HFFc6 (cell line): ENCODE data around the gene RSL1D1. TPM values are rescaled to one million over a fixed set of nuclear protein-coding genes. Genes with fewer than 3 reads are reported as not detected.

Source experiments
- DNase-seq: peaks from one replicate; pipeline ENCODE4 v3.0.0-alpha.2; 2018
- H3K27ac Mint-ChIP-seq: 2 replicates; pipeline ENCODE4 v1.8.0; 2020; ENCODE audit warnings: mild to moderate bottlenecking, mixed read lengths
- H3K27me3 Mint-ChIP-seq: 2 replicates; pipeline ENCODE4 v1.8.0; 2021; ENCODE audit warnings: mild to moderate bottlenecking, moderate library complexity, mixed read lengths; ENCODE audit not compliant: insufficient read depth
- H3K36me3 Mint-ChIP-seq: 2 replicates; pipeline ENCODE4 v1.8.0; 2021; ENCODE audit warnings: low read depth, mixed read lengths
- H3K4me1 Mint-ChIP-seq: 2 replicates; pipeline ENCODE4 v1.8.0; 2020; ENCODE audit warnings: low read depth, mixed read lengths
- H3K4me3 Mint-ChIP-seq: 2 replicates; pipeline ENCODE4 v1.8.0; 2020; ENCODE audit warnings: mild to moderate bottlenecking, moderate library complexity, mixed read lengths
- H3K9me3 Mint-ChIP-seq: 2 replicates; pipeline ENCODE4 v1.8.0; 2020; ENCODE audit warnings: mild to moderate bottlenecking, mixed read lengths
- CTCF ChIP-seq: fragments of 200-600 bp; sonication (generic); IDR thresholded peaks from 2 replicates; pipeline ENCODE4 v1.5.0; 2021; ENCODE audit warnings: antibody characterized with exemption, mild to moderate bottlenecking
- total RNA-seq, 6 experiments: library from RNA; stranded (reverse); fragmentation: NEBNext Ultra II Directional; extraction: Animal tissue kit (Norgen Biotek cat#: 25700); gene quantifications; 2 replicates in 1 of 6; 3 replicates in 5 of 6; pipeline ENCODE4 v1.2.3, GENCODE V29; 2021

The RSL1D1 gene
- total RNA-seq, 6 experiments from 2014 or later, result 151 to 193 (median 168) TPM

DNA sequence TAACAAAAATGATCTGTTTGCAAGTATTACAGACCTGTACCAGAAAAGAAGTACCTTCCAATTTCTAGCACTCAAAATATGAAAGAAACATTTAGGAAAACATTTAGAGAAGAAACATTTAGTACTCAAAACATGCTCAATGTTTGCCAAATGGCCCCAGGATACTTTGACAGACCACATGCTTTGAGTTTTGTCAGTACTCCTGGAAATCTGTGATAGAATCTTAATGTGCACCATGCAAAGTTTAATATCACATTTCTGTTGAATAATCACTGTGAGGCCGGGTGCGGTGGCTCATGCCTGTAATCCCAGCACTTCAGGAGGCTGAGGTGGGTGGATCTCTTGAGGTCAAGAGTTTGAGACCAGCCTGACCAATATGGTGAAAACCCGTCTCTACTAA, 45.8 kb downstream of the RSL1D1 start:
- Mint-ChIP-seq H3K36me3 (no peaks in the 10 kb centered on the region), H3K27me3 (no peaks in the 10 kb centered on the region), H3K27ac (no peak overlapping the region), H3K4me3 (no peak overlapping the region), H3K9me3 (no peaks in the 10 kb centered on the region; the same call in 1 of the 2 replicates), H3K4me1 (peaks cover 26% of the 10 kb centered on the region)
- TF ChIP-seq CTCF, result no peak
- DNase-seq, result no peak

DNA sequence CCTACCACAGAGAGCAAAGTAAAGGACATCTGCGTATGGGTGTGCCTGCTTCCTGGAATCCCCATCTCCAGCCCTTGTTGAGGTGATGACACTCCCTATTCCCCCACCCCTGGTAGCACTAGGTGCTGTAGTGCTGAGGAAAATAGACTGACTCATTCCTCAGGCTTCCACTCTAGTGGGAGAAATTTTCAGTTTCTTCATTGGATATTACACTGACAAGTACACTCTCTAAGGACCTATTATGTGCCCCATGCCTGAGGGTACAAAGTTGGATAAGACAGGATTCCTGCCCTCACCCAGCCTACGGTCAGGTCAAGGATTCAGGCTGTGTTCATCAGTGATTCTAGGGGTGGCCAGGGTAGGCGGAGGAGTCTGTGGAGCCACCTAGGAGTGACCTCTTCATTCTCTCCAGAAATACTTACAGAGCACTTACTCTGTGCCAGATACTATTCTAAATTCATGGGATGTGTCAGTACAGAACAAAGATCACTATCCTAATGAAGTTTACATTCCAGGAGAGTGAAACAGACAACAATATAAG, 49.8 kb downstream of the RSL1D1 start:
- peak overlapping the region; percentile 79 for H3K27ac Mint-ChIP-seq
- peaks cover 47% of the 10 kb centered on the region for H3K4me1 Mint-ChIP-seq

DNA sequence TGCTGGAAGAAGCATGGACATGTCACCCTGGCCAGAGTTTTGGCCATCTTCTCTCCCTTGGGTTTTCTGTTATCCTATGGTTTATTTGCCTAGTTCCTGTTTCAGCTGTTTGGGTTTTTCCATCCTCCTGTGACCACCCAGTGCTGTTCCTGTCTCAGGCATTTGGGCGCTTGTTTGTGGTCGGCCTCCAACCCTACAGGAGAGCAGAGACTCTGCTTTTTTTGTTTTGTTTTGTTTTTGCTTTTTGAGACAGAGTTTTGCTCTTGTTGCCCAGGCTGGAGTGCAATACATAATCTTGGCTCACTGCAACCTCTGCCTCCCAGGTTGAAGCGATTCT, 51.0 kb downstream of the RSL1D1 start:
- DNase-seq, result no peak
- Mint-ChIP-seq H3K36me3 (peaks cover 36% of the 10 kb centered on the region), H3K9me3 (no peaks in the 10 kb centered on the region), H3K4me3 (peak overlapping the region; percentile 61), H3K4me1 (peaks cover 56% of the 10 kb centered on the region), H3K27ac (peak overlapping the region; percentile 62; the same call in 1 of the 2 replicates), H3K27me3 (peaks cover 6% of the 10 kb centered on the region)
- TF ChIP-seq CTCF, result no peak

More for the DNA sequence above, 49.8 kb downstream of the RSL1D1 start:
- peaks cover 27% of the 10 kb centered on the region for H3K36me3 Mint-ChIP-seq
- no peaks in the 10 kb centered on the region for H3K9me3 Mint-ChIP-seq
- no peak for TF ChIP-seq CTCF
- DNase-seq, result peak; percentile 79
- H3K4me3 Mint-ChIP-seq, result peak overlapping the region; percentile 44; the same call in 1 of the 2 replicates
- H3K27me3 Mint-ChIP-seq, result peaks cover 6% of the 10 kb centered on the region

DNA sequence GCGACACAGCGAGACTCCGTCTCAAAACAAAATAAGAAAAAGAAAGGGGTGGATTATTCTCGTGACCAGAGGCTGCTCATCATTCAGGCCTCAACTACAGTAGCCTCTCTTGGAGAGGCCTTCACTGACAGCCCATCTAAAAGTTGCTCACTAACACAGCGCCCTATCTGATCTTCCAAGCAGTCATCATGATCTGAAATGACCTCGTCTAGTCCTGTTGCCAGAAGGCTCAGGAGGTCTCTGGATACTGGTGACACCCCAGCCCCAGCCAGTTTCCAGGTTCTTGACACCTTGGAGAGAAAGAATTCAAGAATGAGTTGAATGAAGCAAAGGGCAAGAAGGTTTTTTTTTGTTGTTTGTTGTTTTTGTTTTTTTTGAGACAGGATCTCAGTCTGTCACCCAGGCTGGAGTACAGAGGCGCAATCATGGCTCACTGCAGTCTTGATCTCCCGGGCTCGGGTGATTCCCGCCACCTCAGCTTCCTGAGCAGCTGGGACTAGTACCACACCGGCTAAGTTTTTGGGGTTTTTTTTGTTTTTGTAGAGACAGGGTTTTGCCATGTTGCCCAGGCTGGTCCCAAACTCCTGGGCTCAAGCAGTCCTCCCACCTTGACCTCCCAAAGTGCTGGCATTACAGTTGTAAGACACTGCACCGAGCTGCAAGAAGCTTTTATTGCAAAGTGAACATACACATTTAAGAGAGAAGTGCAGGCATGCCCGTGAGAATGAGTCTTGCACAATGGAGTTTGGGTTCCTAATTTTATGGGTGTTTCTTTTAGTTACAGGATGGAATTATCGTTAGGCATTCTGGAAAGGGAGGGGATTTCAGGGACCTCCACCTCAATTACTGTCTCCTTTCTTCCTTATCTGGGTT, 51.6 kb downstream of the RSL1D1 start:
- no peak for DNase-seq
- Mint-ChIP-seq H3K4me3 (peak overlapping the region; percentile 61), H3K27ac (peak overlapping the region; percentile 62), H3K27me3 (peaks cover 6% of the 10 kb centered on the region), H3K4me1 (peaks cover 62% of the 10 kb centered on the region), H3K36me3 (peaks cover 42% of the 10 kb centered on the region), H3K9me3 (no peaks in the 10 kb centered on the region)
- no peak for TF ChIP-seq CTCF

GRCh38 chr16:11799017-11799381, 52.3 kb downstream of the RSL1D1 start:
- TF ChIP-seq CTCF, result no peak
- H3K36me3 Mint-ChIP-seq, result peaks cover 50% of the 10 kb centered on the region
- H3K27me3 Mint-ChIP-seq, result peaks cover 6% of the 10 kb centered on the region
- H3K4me1 Mint-ChIP-seq, result peaks cover 70% of the 10 kb centered on the region
- DNase-seq, result no peak
- H3K4me3 Mint-ChIP-seq, result peak overlapping the region; percentile 97
- peak overlapping the region; percentile 99; the same call in 1 of the 2 replicates for H3K27ac Mint-ChIP-seq
- no peaks in the 10 kb centered on the region for H3K9me3 Mint-ChIP-seq
